Activated CD8-positive, alpha-beta T cell treated with anti-CD3 and anti-CD28 coated beads, Interleukin-2, amount 10 ng/mL, durations not matched to agents 7 days and 5 days (primary cell): ENCODE data around the gene TTLL7. TPM values are rescaled to one million over a fixed set of nuclear protein-coding genes. Genes with fewer than 3 reads are reported as not detected.

ENCODE experiments used
- total RNA-seq, 2 experiments: library from RNA; stranded (reverse); gene quantifications; one replicate each; pipeline ENCODE4 v1.2.3, GENCODE V29; 2021

The TTLL7 gene
- total RNA-seq, 2 experiments from 2014 or later, result 1.1 to 2.1 TPM

Other genes starting within 250 kb of the TTLL7 start
- gene PRKACB, start 145.1 kb upstream of the TTLL7 start, total RNA-seq, result 10 to 100 TPM; 85.2 to 96.3 TPM